ENCODE data around the gene DHRS1. TPM values are rescaled to one million over a fixed set of nuclear protein-coding genes. Genes with fewer than 3 reads are reported as not detected.

DHRS1 gene
- polyA plus RNA-seq, 1 donor (not counting 4 experiments of a cell fraction or from before 2014, with no cell fraction given) = 65.1 TPM

GRCh38 chr14:24279301-24280186 lies 20.0 kb downstream of the DHRS1 start:
- Histone ChIP-seq H3K9me1 (ENCODE audit: control insufficient read depth, extremely low read depth, insufficient read depth, low read length) (no peaks in the 10 kb centered on the region), H4K20me1 (ENCODE audit: control insufficient read depth, extremely low read depth, insufficient read depth, low read length) (no peaks in the 10 kb centered on the region), H3K4me2 (ENCODE audit: control insufficient read depth, extremely low read depth, insufficient read depth, low read depth, low read length) (no peak overlapping the region), H3K9ac (ENCODE audit: control insufficient read depth, extremely low read depth, insufficient read depth, low read length) (no peak overlapping the region), H3K79me2 (ENCODE audit: control insufficient read depth, insufficient read depth, low read length) (no peaks in the 10 kb centered on the region), H2AFZ (ENCODE audit: control insufficient read depth, low read length) (no peak overlapping the region), H3K4me1 (ENCODE audit: control insufficient read depth, extremely low read depth, insufficient read depth, low read length) (peaks cover 24% of the 10 kb centered on the region), H3K4me3 (ENCODE audit: control insufficient read depth in 2 of 3, extremely low read depth in 1 of 3, insufficient read depth in 2 of 3, low read depth in 1 of 3, low read length in 3 of 3) (no peak overlapping the region), H3K27me3 (ENCODE audit: control insufficient read depth, extremely low read depth, insufficient read depth, low read length) (no peaks in the 10 kb centered on the region), H3K27ac (ENCODE audit: control insufficient read depth, insufficient read depth, low read length) (no peak overlapping the region), H3K9me3 (ENCODE audit: control insufficient read depth, low read depth, low read length) (no peaks in the 10 kb centered on the region), H3K36me3 (ENCODE audit: control insufficient read depth in 2 of 2, extremely low read depth in 1 of 2, insufficient read depth in 2 of 2, low read length in 2 of 2) (no peaks in the 10 kb centered on the region)
- no peak for DNase-seq (ENCODE audit: low read depth, low spot score)
- FAIRE-seq = no peak
- dilution Hi-C loops (cut with MboI; ENCODE audit: extremely low pct_ligation_motif_present, low sequenced_read_pairs) = no loop called here
- peak; percentile 56 to 80 (median 66) for TF ChIP-seq CTCF (optimal IDR thresholded peaks at IDR 0.05 in 1 of 3, IDR thresholded peaks at IDR 0.05 in 1 of 3, conservative IDR thresholded peaks at IDR 0.05 in 1 of 3; ENCODE audit: extremely low read depth in 1 of 3, insufficient read depth in 2 of 3, low read length in 3 of 3)
- TF ChIP-seq EZH2 (IDR thresholded peaks at IDR 0.05; ENCODE audit: low read length) = no peak

DNA sequence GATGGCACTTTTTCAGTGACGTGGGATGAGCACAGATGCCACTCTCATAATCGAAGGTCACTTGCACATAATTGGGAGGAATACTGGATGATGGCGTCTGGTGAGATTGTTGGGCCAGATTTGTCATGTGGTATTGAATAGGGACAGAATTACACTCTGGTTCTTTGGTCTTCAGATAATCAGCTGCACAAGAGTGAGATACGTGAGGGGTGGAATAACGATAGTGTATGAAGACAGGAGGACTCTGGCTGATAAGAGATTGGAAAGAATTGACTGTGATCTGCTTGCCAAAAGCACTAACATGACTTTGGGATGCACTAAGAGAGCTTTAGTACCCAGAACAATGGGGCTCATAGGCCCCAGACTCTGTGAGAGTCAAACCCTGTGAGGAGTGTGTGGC lies 21.2 kb downstream of the DHRS1 start:
- H3K36me3 ChIP-seq (ENCODE audit: control insufficient read depth in 2 of 2, extremely low read depth in 1 of 2, insufficient read depth in 2 of 2, low read length in 2 of 2) = no peaks in the 10 kb centered on the region
- dilution Hi-C loops (cut with MboI; ENCODE audit: extremely low pct_ligation_motif_present, low sequenced_read_pairs) = no loop called here
- H3K4me3 ChIP-seq (ENCODE audit: control insufficient read depth in 2 of 3, extremely low read depth in 1 of 3, insufficient read depth in 2 of 3, low read depth in 1 of 3, low read length in 3 of 3) = no peak overlapping the region
- no peak for DNase-seq (ENCODE audit: low read depth, low spot score)
- H4K20me1 ChIP-seq (ENCODE audit: control insufficient read depth, extremely low read depth, insufficient read depth, low read length) = no peaks in the 10 kb centered on the region
- H3K79me2 ChIP-seq (ENCODE audit: control insufficient read depth, insufficient read depth, low read length) = no peaks in the 10 kb centered on the region
- TF ChIP-seq EZH2 (IDR thresholded peaks at IDR 0.05; ENCODE audit: low read length) (no peak), CTCF (optimal IDR thresholded peaks at IDR 0.05 in 1 of 3, IDR thresholded peaks at IDR 0.05 in 1 of 3, conservative IDR thresholded peaks at IDR 0.05 in 1 of 3; ENCODE audit: extremely low read depth in 1 of 3, insufficient read depth in 2 of 3, low read length in 3 of 3) (no peak)
- no peak for FAIRE-seq
- no peak overlapping the region for H3K27ac ChIP-seq (ENCODE audit: control insufficient read depth, insufficient read depth, low read length)
- no peak overlapping the region for H3K9ac ChIP-seq (ENCODE audit: control insufficient read depth, extremely low read depth, insufficient read depth, low read length)
- H3K27me3 ChIP-seq (ENCODE audit: control insufficient read depth, extremely low read depth, insufficient read depth, low read length) = no peaks in the 10 kb centered on the region
- no peaks in the 10 kb centered on the region for H3K9me1 ChIP-seq (ENCODE audit: control insufficient read depth, extremely low read depth, insufficient read depth, low read length)
- H3K9me3 ChIP-seq (ENCODE audit: control insufficient read depth, low read depth, low read length) = no peaks in the 10 kb centered on the region
- H2AFZ ChIP-seq (ENCODE audit: control insufficient read depth, low read length) = no peak overlapping the region
- no peak overlapping the region for H3K4me2 ChIP-seq (ENCODE audit: control insufficient read depth, extremely low read depth, insufficient read depth, low read depth, low read length)
- peaks cover 29% of the 10 kb centered on the region for H3K4me1 ChIP-seq (ENCODE audit: control insufficient read depth, extremely low read depth, insufficient read depth, low read length)

All from keratinocyte (primary cell).